NCI-H1417 treated with DMSO at 0.1 percent for 48 hours (cell line): Measurements from ENCODE around the gene BICC1.

Experiments
- DNase-seq: peaks from one replicate; lab custom pipeline; 2025; lab: John Stamatoyannopoulos, UW

Gene BICC1

DNA sequence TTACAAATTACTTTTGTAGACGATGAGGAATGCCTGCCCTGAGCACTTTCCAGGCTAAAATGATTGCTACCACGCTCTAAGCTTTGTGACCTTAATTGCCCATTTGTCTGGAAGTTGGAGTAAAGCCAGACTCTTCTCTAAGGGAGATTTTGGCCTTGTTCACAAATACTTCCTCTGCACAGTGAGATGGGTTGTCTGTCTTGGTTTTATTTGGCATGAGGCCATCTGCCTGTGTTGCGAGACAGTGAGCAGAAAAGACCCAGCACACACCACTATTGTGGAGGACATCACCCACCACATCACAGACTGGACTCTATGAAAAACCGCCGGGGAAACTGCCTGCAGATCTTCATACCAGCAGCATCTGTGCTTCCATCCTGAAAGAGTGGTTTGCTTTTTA lies 138.4 kb downstream of the BICC1 start:
- no peak for DNase-seq

GRCh38 chr10:58651742-58652141 lies 139.1 kb downstream of the BICC1 start:
- no peak for DNase-seq

GRCh38 chr10:58653139-58653538 lies 140.5 kb downstream of the BICC1 start:
- no peak for DNase-seq

DNA sequence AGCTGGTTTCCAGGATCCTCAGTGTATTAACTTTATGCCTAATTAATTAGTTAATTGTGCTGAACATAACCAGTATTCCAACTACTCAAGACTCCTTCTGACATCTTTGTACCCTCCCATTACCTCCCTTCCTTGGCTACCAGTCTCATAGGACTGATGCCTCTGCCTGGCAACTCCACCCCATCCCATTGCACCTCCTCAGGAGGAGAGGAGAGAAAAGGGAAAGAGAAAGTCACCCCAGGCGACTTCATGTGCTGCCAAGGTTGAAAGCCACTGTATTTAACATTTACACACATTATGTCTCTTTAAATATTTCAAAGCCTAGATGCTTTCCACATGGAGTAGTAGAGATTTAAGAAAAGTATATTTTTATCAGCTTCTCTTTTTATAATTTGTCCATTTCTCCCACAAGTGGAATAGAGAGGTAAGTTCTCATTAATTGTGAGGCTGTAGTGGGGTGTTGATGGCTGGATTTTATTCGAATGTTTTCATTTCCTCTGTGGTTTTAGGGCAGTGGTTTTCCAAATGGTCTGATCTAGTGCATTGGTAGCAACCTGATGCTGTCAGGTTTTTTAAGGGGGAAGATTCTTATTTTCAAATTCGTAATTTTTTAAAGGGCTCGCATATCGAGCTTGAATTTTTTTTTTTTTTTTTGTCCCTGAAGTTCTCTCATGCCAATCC lies 148.0 kb downstream of the BICC1 start:
- no peak for DNase-seq

- no peak for DNase-seq
Measured at GRCh38 chr10:58661336-58661735, 148.7 kb downstream of the BICC1 start.

DNA sequence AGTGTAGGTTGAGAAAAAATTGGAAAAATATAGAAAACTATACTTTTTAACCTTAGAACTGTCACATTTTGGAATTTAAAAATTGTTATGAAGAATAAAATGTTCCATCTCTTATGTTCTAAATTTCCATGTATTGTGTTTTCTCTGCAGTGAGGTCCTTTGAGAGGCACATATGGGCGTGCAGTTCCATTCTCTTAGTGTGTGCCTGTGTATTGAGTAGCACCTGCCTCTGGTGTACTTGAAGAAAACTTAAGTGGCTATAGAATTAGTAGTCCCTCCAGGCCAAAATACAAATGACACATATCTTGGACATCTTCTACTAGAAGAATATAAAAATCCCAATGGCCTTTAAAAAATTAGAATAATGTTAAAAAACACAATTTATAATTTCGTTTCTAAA lies 149.2 kb downstream of the BICC1 start:
- no peak for DNase-seq

- no peak for DNase-seq
Measured at GRCh38 chr10:58662314-58662713, 149.6 kb downstream of the BICC1 start.

GRCh38 chr10:58665361-58665760 lies 152.7 kb downstream of the BICC1 start:
- DNase-seq: no peak

GRCh38 chr10:58666024-58666423 lies 153.4 kb downstream of the BICC1 start:
- no peak for DNase-seq

GRCh38 chr10:58667658-58668310 lies 155.1 kb downstream of the BICC1 start:
- no peak for DNase-seq

- DNase-seq: no peak
Measured at GRCh38 chr10:58672845-58673244, 160.2 kb downstream of the BICC1 start.

DNA sequence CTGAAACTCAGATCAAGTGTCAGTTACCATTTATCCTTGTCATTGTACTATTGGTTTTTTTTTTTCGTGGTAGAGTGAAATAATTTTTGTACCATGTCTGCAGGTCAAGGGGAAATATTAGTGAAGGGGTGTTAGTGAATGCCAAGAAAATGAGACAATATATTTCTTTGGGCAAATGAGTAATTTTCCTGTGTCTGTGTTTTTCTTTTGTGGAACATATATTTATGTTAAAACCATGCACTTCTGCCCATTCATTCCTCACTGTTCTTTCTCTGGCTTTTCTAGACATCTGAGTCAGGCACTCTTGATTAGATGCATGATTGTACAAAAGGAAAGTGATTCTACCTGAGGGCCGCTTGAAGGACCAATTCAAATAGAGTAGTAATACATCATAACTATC lies 161.6 kb downstream of the BICC1 start:
- no peak for DNase-seq

DNA sequence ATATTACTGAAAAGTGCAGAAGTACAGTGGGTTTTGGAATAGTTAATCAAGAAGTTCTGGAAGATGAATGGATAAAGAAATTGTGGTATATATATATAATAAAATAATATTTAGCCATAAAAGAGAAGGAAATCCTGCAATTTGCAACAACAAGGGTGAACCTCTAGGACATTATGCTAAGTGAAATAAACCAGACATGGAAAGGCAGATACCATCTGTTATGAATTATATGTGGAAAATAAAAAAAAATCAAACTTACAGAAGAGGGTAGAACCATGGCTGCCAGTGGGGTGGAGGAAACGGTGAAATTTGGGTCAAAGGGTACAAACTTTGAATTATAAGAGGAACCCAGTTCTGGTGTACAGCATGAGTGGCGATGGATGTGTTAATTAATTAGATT lies 162.6 kb downstream of the BICC1 start:
- DNase-seq: no peak

GRCh38 chr10:58691528-58691927 lies 178.9 kb downstream of the BICC1 start:
- DNase-seq: no peak

DNA sequence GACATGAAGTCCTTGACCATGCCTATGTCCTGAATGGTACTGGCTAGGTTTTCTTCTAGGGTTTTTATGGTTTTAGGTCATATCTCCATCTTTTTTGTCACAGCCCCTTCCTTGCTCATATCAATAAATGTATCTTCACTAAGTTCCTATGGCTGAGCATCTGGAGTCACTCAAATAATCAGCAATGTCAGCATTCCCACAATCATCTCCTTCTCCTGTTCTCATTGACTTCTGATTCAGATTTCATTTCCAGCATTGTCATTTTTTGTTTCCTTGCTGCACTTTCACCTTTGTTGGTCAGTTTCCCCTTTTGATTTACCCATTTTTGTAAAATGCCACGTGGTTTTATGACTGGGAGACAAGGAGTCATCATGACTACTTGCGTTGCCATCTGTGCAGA lies 181.2 kb downstream of the BICC1 start:
- no peak for DNase-seq

- DNase-seq: no peak
Measured at GRCh38 chr10:58695022-58695421, 182.3 kb downstream of the BICC1 start.

GRCh38 chr10:58696736-58697135 lies 184.1 kb downstream of the BICC1 start:
- DNase-seq: no peak

DNA sequence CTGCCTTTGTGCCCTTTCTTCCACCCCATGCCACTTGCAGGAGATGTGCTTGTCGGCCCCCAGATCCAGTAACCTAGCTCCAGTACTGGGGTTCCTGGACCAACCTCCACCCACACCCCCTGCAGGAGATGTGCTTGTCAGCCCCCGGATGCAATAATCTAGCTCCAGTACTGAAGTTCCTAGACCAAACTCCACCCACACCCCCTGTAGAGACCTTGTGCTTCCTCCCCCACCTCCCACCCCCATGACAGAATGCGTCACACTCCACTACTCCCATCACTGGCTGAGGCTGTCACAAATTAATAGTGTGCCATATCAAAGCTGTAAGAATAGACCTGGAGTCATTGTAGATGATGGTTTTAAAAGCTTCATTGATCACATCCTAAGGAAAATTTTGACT lies 185.0 kb downstream of the BICC1 start:
- no peak for DNase-seq

DNA sequence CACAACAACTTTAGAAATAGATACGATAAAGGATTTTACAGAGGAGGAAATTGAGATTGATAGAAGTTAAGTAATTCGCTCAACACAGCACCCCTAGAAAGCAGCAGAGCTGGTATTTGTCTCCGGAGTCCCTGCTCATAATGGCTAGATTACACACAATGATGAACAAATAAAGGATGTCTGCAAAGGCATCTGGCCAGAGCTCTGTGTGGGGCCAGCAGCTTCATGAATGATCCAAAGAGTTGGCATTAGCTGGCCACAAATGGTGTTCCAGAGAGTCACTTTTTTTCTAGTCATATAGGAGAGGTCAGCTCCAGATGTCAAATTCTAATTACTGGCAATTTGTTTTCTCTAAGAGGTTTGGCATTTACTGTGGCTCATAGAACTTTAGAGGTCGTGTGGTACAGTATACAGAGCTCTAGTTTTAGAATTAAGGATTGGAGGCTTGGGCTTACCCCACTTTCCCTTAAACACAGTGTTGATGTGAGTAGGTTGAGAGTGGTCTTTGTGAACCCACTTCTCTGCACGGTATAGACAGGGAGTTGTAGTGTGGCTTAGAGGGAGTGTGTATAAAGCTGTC lies 186.2 kb downstream of the BICC1 start:
- DNase-seq: no peak

DNA sequence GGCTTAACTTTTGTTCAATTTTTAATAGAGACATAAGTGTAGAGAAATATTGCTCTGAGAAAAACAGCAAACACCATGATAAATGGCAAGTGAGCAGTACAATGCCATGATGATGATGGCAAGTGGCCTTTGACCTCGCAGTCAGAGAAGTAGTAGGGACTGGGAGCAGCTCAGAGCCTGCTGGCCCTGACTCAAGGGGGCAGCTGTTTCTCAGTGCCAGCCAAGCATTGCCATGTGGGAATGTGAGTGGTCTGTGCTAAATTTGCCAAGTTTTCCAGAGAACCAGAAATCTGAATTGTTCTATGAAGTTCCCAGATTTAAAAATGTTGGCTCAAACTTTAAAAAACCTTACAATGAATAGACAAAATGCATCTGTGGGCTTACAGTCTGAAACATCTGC lies 187.9 kb downstream of the BICC1 start:
- DNase-seq: no peak

DNA sequence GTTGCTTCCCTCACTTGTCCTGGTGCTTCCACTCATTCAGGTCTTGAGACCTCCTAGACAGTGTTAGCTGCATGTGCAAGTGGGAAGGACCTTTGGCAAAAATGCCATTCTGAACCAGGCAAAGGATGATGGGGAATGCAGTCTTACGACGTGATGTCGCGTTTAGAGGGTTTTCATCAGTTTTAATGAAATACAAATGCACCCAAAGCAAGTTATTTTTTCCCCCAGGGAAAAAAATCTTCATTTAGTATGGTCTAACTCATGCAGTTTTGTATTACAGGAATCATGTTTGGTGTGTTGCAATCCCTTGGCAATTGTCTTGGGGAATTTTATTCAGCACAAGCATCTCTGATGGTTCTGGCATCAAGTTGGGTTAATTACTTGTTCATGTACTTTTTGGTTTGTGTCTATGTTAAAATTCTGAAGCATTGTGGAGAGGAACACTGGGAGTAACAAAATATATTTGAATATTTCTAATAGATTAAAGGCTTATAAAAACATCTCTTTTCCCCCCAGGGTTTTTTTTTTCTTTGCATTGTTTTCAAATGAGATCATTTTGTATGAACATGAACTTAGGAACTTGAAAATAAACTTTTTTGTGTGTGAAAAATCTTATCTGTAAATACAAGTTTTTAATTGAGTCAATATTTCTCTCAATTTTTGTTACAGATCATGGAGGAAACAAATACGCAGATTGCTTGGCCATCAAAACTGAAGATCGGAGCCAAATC lies 188.9 kb downstream of the BICC1 start:
- no peak for DNase-seq

DNA sequence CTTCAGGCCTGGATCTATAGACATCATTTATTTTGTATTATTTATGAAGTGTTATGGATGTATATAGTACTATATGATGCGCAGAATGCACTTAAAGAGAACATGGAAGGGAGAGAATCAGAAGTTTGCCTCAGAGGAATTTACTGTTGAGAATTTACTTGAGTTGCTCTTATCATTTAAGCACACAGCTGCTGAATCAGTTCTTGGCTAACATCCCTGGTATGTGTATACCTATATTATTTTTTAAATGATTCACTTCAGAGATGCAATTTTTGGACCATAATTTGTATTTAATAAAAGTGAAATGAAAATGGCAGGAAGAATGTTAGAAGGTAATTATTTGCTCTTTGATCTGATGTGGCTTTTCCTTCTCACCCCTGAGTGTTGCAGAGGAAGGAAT lies 191.6 kb downstream of the BICC1 start:
- no peak for DNase-seq

DNA sequence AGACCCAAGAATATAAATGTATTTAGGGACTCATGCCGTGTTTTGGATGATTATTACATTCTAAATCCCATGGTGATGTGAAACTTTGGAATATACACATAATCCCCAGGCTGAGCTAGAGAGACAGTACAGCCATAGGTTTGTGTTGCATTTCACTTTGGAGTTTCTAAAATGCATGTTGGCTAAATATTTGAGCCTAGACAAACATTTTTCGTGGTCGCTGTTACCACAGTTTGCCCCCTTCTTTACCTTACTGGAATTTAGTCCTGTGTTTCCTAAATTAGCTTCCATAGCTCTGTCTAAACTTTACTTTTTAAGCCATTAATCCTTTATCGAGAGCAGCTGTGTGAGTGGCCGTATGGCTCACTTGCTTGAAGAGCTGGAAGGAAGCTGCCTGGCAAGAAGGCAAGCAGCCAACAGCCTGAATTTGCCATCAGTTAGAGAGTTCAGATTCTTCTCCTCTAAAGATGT lies 192.0 kb downstream of the BICC1 start:
- DNase-seq: no peak
